K562 (cell line): Measurements from ENCODE around the gene FILIP1L. TPM values are rescaled to one million over a fixed set of nuclear protein-coding genes. Genes with fewer than 3 reads are reported as not detected.

Experiments used
- ATAC-seq: fragments of 200-7000 bp; cut with Tn5 transposase; 3 replicates; pipeline ENCODE4 v1.9.1; 2020; ENCODE audit warnings: moderate library complexity
- BruUV-seq: library from RNA; stranded (reverse); fragments of 400-500 nt; replicated peaks from 2 replicates; lab custom pipeline; 2021; lab: Mats Ljungman, UMichigan
- CTCF ChIA-PET: fragments of 300-600 bp; formaldehyde crosslinking; extraction: SDS; loops from one replicate; lab custom pipeline; 2021; ENCODE audit warnings: low intra/inter-chr PET ratio; lab: Yijun Ruan, JAX
- POLR2A ChIA-PET: fragments of 300-600, 350-650 bp; sonication (Branson Sonifier 250); formaldehyde crosslinking; extraction: SDS; loops from one replicate; lab custom pipeline; 2021; ENCODE audit warnings: antibody characterized with exemption, inconsistent platforms; lab: Yijun Ruan, JAX
- DNase-seq, 4 experiments: peaks; one replicate each; pipeline versions ENCODE4 v3.0.0 to v3.0.0-alpha.2; 2011 to 2018; ENCODE audit warnings: low spot score in 3 of 4, mixed read lengths in 3 of 4; ENCODE audit errors: extremely low read depth in 1 of 4
- FAIRE-seq: peaks from 2 replicates; lab custom pipeline; 2011; peaks lifted over from hg19 to GRCh38; lab: Jason Lieb, UNC
- H2AFZ ChIP-seq: 2 replicates; pipeline ENCODE4 v1.6.0; 2011; ENCODE audit warnings: low read depth, low read length, control low read depth, inconsistent platforms
- H3K27ac ChIP-seq: fragments of 200-600 bp; 3 replicates; pipeline ENCODE4 v1.8.0; 2011; ENCODE audit warnings: low read depth, mild to moderate bottlenecking, control low read depth, inconsistent platforms, low read length, moderate library complexity, mixed read lengths; ENCODE audit errors: extremely low read depth
- H3K27me3 ChIP-seq, 2 experiments: fragments of 300-600 bp in 1 of 2; 2 replicates in 1 of 2; 3 replicates in 1 of 2; pipeline versions ENCODE4 v1.6.0 to v1.8.0; 2011; ENCODE audit warnings: inconsistent platforms in 2 of 2, low read length in 2 of 2, mild to moderate bottlenecking in 1 of 2, mixed read lengths in 1 of 2, moderate library complexity in 1 of 2; ENCODE audit not compliant: control insufficient read depth in 2 of 2, insufficient read depth in 2 of 2
- H3K36me3 ChIP-seq: fragments of 300-600 bp; 3 replicates; pipeline ENCODE4 v1.8.0; 2011; ENCODE audit warnings: mild to moderate bottlenecking, low read length, inconsistent platforms; ENCODE audit not compliant: control insufficient read depth, insufficient read depth
- H3K4me1 ChIP-seq, 2 experiments: fragments of 200-600 bp in 1 of 2; replicated peaks in 1 of 2; 2 replicates in 1 of 2; 3 replicates in 1 of 2; pipeline versions ENCODE4 v1.5.1 to v1.8.0; 2011; ENCODE audit warnings: inconsistent platforms in 2 of 2, low read length in 2 of 2, mild to moderate bottlenecking in 1 of 2, mixed read lengths in 1 of 2, moderate library complexity in 1 of 2; ENCODE audit not compliant: control insufficient read depth in 2 of 2, insufficient read depth in 2 of 2
- H3K4me2 ChIP-seq: 2 replicates; pipeline ENCODE4 v1.6.1; 2011; ENCODE audit warnings: low read length, control low read depth, inconsistent platforms, mixed read lengths; ENCODE audit not compliant: insufficient read depth
- H3K4me3 ChIP-seq: fragments of 200-600 bp; sonication (generic), shearing (Covaris generic); 2 replicates; pipeline ENCODE4 v1.5.1; 2016; ENCODE audit warnings: control low read depth, inconsistent platforms
- H3K79me2 ChIP-seq: fragments of 200-600 bp; 3 replicates; pipeline ENCODE4 v1.8.0; 2011; ENCODE audit warnings: low read length, inconsistent platforms; ENCODE audit not compliant: control insufficient read depth, insufficient read depth
- H3K9ac ChIP-seq, 2 experiments: 2 replicates each; pipeline versions ENCODE4 v1.6.0 to v1.6.1; 2011; ENCODE audit warnings: low read depth in 2 of 2, low read length in 2 of 2, control low read depth in 1 of 2, inconsistent platforms in 1 of 2, mild to moderate bottlenecking in 1 of 2, mixed read lengths in 1 of 2; ENCODE audit not compliant: insufficient read depth in 1 of 2
- H3K9me1 ChIP-seq: one replicate; pipeline ENCODE4 v1.6.0; 2011; ENCODE audit warnings: inconsistent platforms, mild to moderate bottlenecking, low read length, moderate library complexity; ENCODE audit not compliant: control insufficient read depth, insufficient read depth
- H3K9me3 ChIP-seq: replicated peaks from 2 replicates; pipeline ENCODE4 v1.5.1; 2011; ENCODE audit warnings: low read depth, low read length, inconsistent platforms; ENCODE audit not compliant: control insufficient read depth, insufficient read depth
- H4K20me1 ChIP-seq: replicated peaks from 2 replicates; pipeline ENCODE4 v1.6.1; 2011; ENCODE audit warnings: low read length, inconsistent platforms, mixed read lengths; ENCODE audit not compliant: control insufficient read depth, insufficient read depth
- DNMT1 ChIP-seq: fragments of 450-650 bp; IDR thresholded peaks from 2 replicates; pipeline ENCODE4 v1.6.1; 2016; ENCODE audit warnings: antibody characterized with exemption, mild to moderate bottlenecking
- FUS ChIP-seq: fragments of 200-400 bp; formaldehyde crosslinking; optimal IDR thresholded peaks from 2 replicates; pipeline ENCODE3; 2017; ENCODE audit warnings: low read depth, low read length
- GTF2E2 ChIP-seq: fragments of 200-800 bp; sonication (Bioruptor generic); IDR thresholded peaks from 2 replicates; pipeline ENCODE4 v1.6.1; 2016; ENCODE audit warnings: missing genetic modification characterization, missing compliant biosample characterization
- MYC ChIP-seq, 2 experiments: fragments of 250-450 bp in 1 of 2; sonication (Bioruptor Pico) in 1 of 2; IDR thresholded peaks; 2 replicates each; pipeline versions ENCODE4 v1.5.1 to v1.6.1; 2012 to 2021; ENCODE audit warnings: low read depth in 2 of 2, borderline replicate concordance in 1 of 2, improper control_type of control experiment in 1 of 2, low read length in 1 of 2, mild to moderate bottlenecking in 1 of 2, moderate library complexity in 1 of 2
- NFE2L1 ChIP-seq: fragments of 450-650 bp; IDR thresholded peaks from 2 replicates; pipeline ENCODE4 v1.6.1; 2016; ENCODE audit warnings: missing genetic modification characterization, low read depth, mild to moderate bottlenecking, missing compliant biosample characterization, moderate library complexity, borderline replicate concordance
- ZNF695 ChIP-seq: fragments of 450-650 bp; formaldehyde crosslinking; IDR thresholded peaks from 2 replicates; pipeline ENCODE4 v1.4.0; 2020; ENCODE audit warnings: mild to moderate bottlenecking, moderate library complexity
- WGBS: fragments of 100-300 bp; shearing (Covaris generic); methylation state at CpG from one replicate; pipeline ENCODE4 v1.1.6; 2016; ENCODE audit warnings: low coverage, mixed read lengths; ENCODE audit not compliant: insufficient coverage; ENCODE audit errors: missing lambda C conversion rate; 5-methylcytosine and 5-hydroxymethylcytosine counted together
- in situ Hi-C: fragments of 300-500 bp; cut with MboI; formaldehyde crosslinking; loops from 4 replicates; pipeline ENCODE4 v1.15.0; 2018; ENCODE audit warnings: inconsistent platforms, mixed read lengths
- intact Hi-C: fragments of 100-400 bp; cut with micrococcal nuclease; formaldehyde crosslinking; loops from 2 replicates; pipeline ENCODE4 v1.14.2; 2022
- polyA plus RNA-seq, 8 experiments: library from polyadenylated mRNA; depleted of rRNA in 4 of 8; stranded (reverse) in 5 of 8; unstranded in 3 of 8; fragments of >200 nt; fragmentation: Nextera tagmentation in 2 of 8; fragmentation: Illumina TruSeq in 1 of 8; extraction: Ambion mirVana in 2 of 8; extraction: Trizol in 1 of 8; gene quantifications; 2 replicates each; pipeline versions ENCODE4 v1.2.1 to v1.2.3, GENCODE V29; 2011 to 2014; ENCODE audit warnings: inconsistent platforms in 1 of 8, missing spikeins in 1 of 8
- total RNA-seq, 7 experiments: library from RNA; depleted of rRNA in 6 of 7; stranded (reverse); fragments of >200 nt in 6 of 7; fragmentation: Illumina TruSeq in 2 of 7; extraction: Trizol in 2 of 7; gene quantifications; 2 replicates each; pipeline versions ENCODE4 v1.2.1 to v1.2.3, GENCODE V29; 2011 to 2021; ENCODE audit warnings: low replicate concordance in 1 of 7
- TF ChIP-seq, protein P1 (sequence below): fragments of 250-450 bp; sonication (Bioruptor Pico); IDR thresholded peaks from 2 replicates; pipeline ENCODE4 v1.9.0; 2021; ENCODE audit warnings: mild to moderate bottlenecking
- TF ChIP-seq, protein P2 (sequence below): fragments of 250-450 bp; sonication (Bioruptor Pico); IDR thresholded peaks from 2 replicates; pipeline ENCODE4 v1.5.0; 2021

The FILIP1L gene
- total and polyA plus RNA-seq, 9 of the 15 experiments (the other 6 are each of a cell fraction or from before 2014, with no cell fraction given), result 0.50 to 2.1 (median 1.1) TPM

DNA sequence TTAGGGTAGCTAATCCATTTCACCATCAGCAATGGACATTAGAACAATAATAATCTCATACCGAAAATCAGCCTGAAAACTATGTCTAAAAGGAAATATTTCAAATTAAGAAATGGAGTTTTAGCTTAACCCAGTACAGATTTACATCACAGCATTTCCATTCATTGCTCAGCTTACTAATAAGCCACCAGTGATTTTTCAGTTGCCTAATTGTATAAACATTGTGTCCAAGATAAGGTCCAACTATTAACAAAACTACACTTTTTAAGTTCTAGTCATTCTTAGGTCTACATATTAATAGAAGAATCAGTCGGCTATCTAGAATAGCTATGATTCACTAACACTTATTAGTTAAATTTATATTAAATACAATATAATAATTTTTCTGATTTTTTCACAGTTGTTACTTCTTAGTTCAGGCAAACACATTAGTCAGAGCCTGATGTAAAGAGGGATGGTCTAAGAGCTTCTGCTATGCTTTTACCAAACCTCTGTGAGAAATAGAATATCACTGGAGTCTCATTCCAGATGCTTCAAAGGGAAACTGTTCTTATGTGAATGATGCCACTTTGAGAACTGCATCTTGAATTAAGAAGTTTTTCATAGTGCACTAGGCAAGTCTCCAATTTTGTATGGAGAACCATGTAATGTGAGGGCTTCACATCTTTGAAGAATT lies 222.6 kb downstream of the FILIP1L start (continued):
- no peak for TF ChIP-seq FUS
- TF ChIP-seq DNMT1, result no peak

DNA sequence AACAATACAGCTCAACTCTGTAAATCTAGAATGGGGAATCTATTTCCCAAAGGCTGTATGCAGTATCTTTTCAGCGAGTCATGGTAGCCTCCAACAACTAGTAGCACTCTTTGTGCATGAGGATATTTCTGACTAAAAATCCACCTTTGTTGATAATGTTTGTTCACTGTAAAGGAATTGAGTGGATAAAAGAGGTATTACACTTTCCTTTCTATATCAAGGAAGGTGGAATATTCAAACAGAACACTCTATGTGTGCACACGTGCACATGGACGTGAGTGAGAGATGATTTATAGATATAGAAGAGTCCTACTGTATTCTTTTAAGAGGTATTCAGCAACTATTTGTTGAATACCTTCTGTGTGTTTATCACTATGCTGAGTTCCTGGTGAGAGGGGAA lies 228.4 kb downstream of the FILIP1L start:
- BruUV-seq, result no TSS peak
- no peak overlapping the region for H3K9ac ChIP-seq
- WGBS, result 76% methylated on average over 3 of the region's 3 CpGs
- no peak overlapping the region for H2AFZ ChIP-seq
- DNase-seq, result no peak
- CTCF ChIA-PET, result no interaction called here
- in situ Hi-C loops, result no loop called here
- H3K27me3 ChIP-seq, result no peaks in the 10 kb centered on the region
- no peak overlapping the region for H3K4me3 ChIP-seq
- ATAC-seq, result no peak
- no peak for TF ChIP-seq MYC (IDR thresholded peaks at IDR 0.05; ENCODE audit: low read depth, low read length)
- no peak for TF ChIP-seq MYC (CRISPR knock-in tag; IDR thresholded peaks at IDR 0.05; ENCODE audit: borderline replicate concordance, low read depth)
- TF ChIP-seq GTF2E2, result no peak
- no peak for TF ChIP-seq NFE2L1 (tag)
- TF ChIP-seq, protein P1, sequence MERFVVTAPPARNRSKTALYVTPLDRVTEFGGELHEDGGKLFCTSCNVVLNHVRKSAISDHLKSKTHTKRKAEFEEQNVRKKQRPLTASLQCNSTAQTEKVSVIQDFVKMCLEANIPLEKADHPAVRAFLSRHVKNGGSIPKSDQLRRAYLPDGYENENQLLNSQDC, result no peak
- no peak for TF ChIP-seq ZNF695 (CRISPR knock-in tag)
- TF ChIP-seq, protein P2, sequence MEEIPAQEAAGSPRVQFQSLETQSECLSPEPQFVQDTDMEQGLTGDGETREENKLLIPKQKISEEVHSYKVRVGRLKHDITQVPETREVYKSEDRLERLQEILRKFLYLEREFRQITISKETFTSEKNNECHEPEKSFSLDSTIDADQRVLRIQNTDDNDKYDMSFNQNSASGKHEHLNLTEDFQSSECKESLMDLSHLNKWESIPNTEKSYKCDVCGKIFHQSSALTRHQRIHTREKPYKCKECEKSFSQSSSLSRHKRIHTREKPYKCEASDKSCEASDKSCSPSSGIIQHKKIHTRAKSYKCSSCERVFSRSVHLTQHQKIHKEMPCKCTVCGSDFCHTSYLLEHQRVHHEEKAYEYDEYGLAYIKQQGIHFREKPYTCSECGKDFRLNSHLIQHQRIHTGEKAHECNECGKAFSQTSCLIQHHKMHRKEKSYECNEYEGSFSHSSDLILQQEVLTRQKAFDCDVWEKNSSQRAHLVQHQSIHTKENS (CRISPR knock-in tag), result no peak
- TF ChIP-seq, all 486 proteins: peak for 0
- Histone ChIP-seq H3K4me2 (no peak overlapping the region), H3K79me2 (peaks cover 4% of the 10 kb centered on the region; the same call in 1 of the 3 replicates), H3K9me3 (no peaks in the 10 kb centered on the region), H3K27ac (no peak overlapping the region), H3K4me1 (peaks cover 0 to 8% of the 10 kb centered on the region in 2 experiments; a peak in 2 of 5 replicates), H3K36me3 (no peaks in the 10 kb centered on the region), H4K20me1 (no peaks in the 10 kb centered on the region), H3K9me1 (no peaks in the 10 kb centered on the region)
- intact Hi-C loops, result no loop called here
- POLR2A ChIA-PET, result interaction anchor here (0.8 kb wide), 1 partner anchor 10 kb away, joined by 3 read pairs; no protein-coding TSS in a partner anchor
- FAIRE-seq, result no peak
